ENCODE data around the gene PLVAP. TPM values are rescaled to one million over a fixed set of nuclear protein-coding genes. Genes with fewer than 3 reads are reported as not detected.

PLVAP gene
- total RNA-seq, 4 donors from 2014 or later: 21.8 to 142 (median 78.8) TPM

- DNase-seq (ENCODE audit: low spot score in 2 of 2): peak; percentile 91 to 92
- no peaks in the 10 kb centered on the region for H3K9me3 ChIP-seq
- peaks cover 0 to 22% (median 0%) of the 10 kb centered on the region in 3 donors for H3K36me3 ChIP-seq
- peak; percentile 8 to 72 for TF ChIP-seq EP300 (IDR thresholded peaks at IDR 0.05)
- TF ChIP-seq CTCF (IDR thresholded peaks at IDR 0.05): peak; percentile 43 to 95 (median 82)
- peak in 1 of 2 donors; percentile 77 for TF ChIP-seq POLR2A (IDR thresholded peaks at IDR 0.05)
- peak within 1 kb of the TSS; percentile 51 to 94 (median 79) for H3K4me3 ChIP-seq
- H3K27ac ChIP-seq: peak within 1 kb of the TSS; percentile 23 to 90 (median 84)
- no peaks in the 10 kb centered on the region for H3K27me3 ChIP-seq
- WGBS, 2 donors: 4 to 5% methylated on average over 8 to 10 of the region's 52 CpGs
- peaks cover 0 to 51% (median 33%) of the 10 kb centered on the region in 4 donors for H3K4me1 ChIP-seq
These were observed 73.8 kb downstream of the PLVAP start, which contains the start of gene ABHD8 for GRCh38 chr19:17303167-17303939. TSS of gene ABHD8 (minus strand) at chr19:17303425. CDS start at chr19:17301616, 1,809 bp downstream.

GRCh38 chr19:17302391-17303166 is 74.6 kb downstream of the PLVAP start:
- 17 to 21% methylated on average over 2 to 14 of the region's 29 CpGs for WGBS, 2 donors
- peaks cover 0 to 3% (median 0%) of the 10 kb centered on the region in 4 donors for H3K9me3 ChIP-seq
- H3K4me3 ChIP-seq: peak overlapping the region; percentile 51 to 94 (median 79)
- peak overlapping the region; percentile 23 to 90 (median 84) for H3K27ac ChIP-seq
- no peaks in the 10 kb centered on the region for H3K27me3 ChIP-seq
- peaks cover 0 to 29% (median 0%) of the 10 kb centered on the region in 3 donors for H3K36me3 ChIP-seq
- no peak for DNase-seq (ENCODE audit: low spot score in 2 of 2)
- H3K4me1 ChIP-seq: peaks cover 0 to 51% (median 33%) of the 10 kb centered on the region in 4 donors
- TF ChIP-seq EP300 (IDR thresholded peaks at IDR 0.05) (no peak), POLR2A (IDR thresholded peaks at IDR 0.05) (no peak), CTCF (IDR thresholded peaks at IDR 0.05) (no peak)

Other genes starting within 250 kb of the PLVAP start
- 10 to 100 TPM; 17.4 to 50.0 (median 28.0) TPM for gene USE1, start 162.0 kb downstream of the PLVAP start, total RNA-seq
- 10 to 100 TPM in 1 of 4 donors, 1 to 10 TPM in 3; 3.3 to 30.0 (median 5.8) TPM for gene OCEL1, start 151.1 kb downstream of the PLVAP start, total RNA-seq
- gene NR2F6, start 131.4 kb downstream of the PLVAP start, total RNA-seq: 10 to 100 TPM; 30.0 to 46.0 (median 39.5) TPM
- 10 to 100 TPM in 2 of 4 donors, 1 to 10 TPM in 2; 3.1 to 29.4 (median 17.5) TPM for gene USHBP1, start 112.6 kb downstream of the PLVAP start, total RNA-seq
- 10 to 100 TPM; 60.0 to 72.0 (median 67.0) TPM for gene BABAM1, start 109.9 kb downstream of the PLVAP start, total RNA-seq
- gene ANKLE1, start 95.4 kb downstream of the PLVAP start, total RNA-seq: 1 to 10 TPM in 2 of 4 donors, under 1 TPM in 2; 0.44 to 2.1 (median 0.90) TPM
- gene ABHD8, start 73.9 kb downstream of the PLVAP start, total RNA-seq: 10 to 100 TPM; 15.7 to 22.9 (median 19.9) TPM
- gene MRPL34, start 71.5 kb downstream of the PLVAP start, total RNA-seq: 100 to 1,000 TPM; 143 to 187 (median 175) TPM
- gene DDA1, start 67.8 kb downstream of the PLVAP start, total RNA-seq: 10 to 100 TPM in 1 of 4 donors, 1 to 10 TPM in 3; 5.7 to 14.7 (median 7.8) TPM
- 10 to 100 TPM; 10.7 to 23.1 (median 13.3) TPM for gene ANO8, start 42.5 kb downstream of the PLVAP start, total RNA-seq
- 10 to 100 TPM; 15.9 to 59.4 (median 28.8) TPM for gene GTPBP3, start 39.8 kb downstream of the PLVAP start, total RNA-seq
- 1 to 10 TPM in 2 of 4 donors, under 1 TPM in 1, not detected in 1; 0.63 to 4.5 (median 2.0) TPM for gene CCDC194, start 16.9 kb upstream of the PLVAP start, total RNA-seq
- 10 to 100 TPM; 71.0 to 77.4 (median 72.2) TPM for gene BST2, start 28.3 kb upstream of the PLVAP start, total RNA-seq
- gene MVB12A, start 42.7 kb upstream of the PLVAP start, total RNA-seq: 10 to 100 TPM; 42.8 to 87.9 (median 51.9) TPM
- 1 to 10 TPM in 1 of 4 donors, under 1 TPM in 2, not detected in 1; 0.21 to 2.0 (median 0.30) TPM for gene TMEM221, start 71.3 kb upstream of the PLVAP start, total RNA-seq
- gene NXNL1, start 83.6 kb upstream of the PLVAP start, total RNA-seq: under 1 TPM in 1 of 4 donors, not detected in 3; 0.44 TPM
- gene SLC27A1, start 93.2 kb upstream of the PLVAP start, total RNA-seq: 10 to 100 TPM; 30.6 to 69.3 (median 55.9) TPM
- 10 to 100 TPM; 82.2 to 96.7 (median 92.2) TPM for gene PGLS, start 134.3 kb upstream of the PLVAP start, total RNA-seq
- 100 to 1,000 TPM in 1 of 4 donors, 10 to 100 TPM in 3; 74.5 to 141 (median 88.2) TPM for gene COLGALT1, start 178.3 kb upstream of the PLVAP start, total RNA-seq